HG02973 (cell line): ENCODE results near the gene ADAMTS16.
"Not testable (repeated sequence)": the region's sequence is repeated elsewhere in the genome, so short reads cannot be mapped to it uniquely, and the experiment has no call there.

Source experiments
- ATAC-seq: cut with Tn5 transposase; IDR thresholded peaks from one replicate; pipeline ENCODE4 v1.9.1; 2021; ENCODE audit warnings: moderate library complexity; ENCODE audit not compliant: unreplicated experiment

Gene ADAMTS16, protein sequence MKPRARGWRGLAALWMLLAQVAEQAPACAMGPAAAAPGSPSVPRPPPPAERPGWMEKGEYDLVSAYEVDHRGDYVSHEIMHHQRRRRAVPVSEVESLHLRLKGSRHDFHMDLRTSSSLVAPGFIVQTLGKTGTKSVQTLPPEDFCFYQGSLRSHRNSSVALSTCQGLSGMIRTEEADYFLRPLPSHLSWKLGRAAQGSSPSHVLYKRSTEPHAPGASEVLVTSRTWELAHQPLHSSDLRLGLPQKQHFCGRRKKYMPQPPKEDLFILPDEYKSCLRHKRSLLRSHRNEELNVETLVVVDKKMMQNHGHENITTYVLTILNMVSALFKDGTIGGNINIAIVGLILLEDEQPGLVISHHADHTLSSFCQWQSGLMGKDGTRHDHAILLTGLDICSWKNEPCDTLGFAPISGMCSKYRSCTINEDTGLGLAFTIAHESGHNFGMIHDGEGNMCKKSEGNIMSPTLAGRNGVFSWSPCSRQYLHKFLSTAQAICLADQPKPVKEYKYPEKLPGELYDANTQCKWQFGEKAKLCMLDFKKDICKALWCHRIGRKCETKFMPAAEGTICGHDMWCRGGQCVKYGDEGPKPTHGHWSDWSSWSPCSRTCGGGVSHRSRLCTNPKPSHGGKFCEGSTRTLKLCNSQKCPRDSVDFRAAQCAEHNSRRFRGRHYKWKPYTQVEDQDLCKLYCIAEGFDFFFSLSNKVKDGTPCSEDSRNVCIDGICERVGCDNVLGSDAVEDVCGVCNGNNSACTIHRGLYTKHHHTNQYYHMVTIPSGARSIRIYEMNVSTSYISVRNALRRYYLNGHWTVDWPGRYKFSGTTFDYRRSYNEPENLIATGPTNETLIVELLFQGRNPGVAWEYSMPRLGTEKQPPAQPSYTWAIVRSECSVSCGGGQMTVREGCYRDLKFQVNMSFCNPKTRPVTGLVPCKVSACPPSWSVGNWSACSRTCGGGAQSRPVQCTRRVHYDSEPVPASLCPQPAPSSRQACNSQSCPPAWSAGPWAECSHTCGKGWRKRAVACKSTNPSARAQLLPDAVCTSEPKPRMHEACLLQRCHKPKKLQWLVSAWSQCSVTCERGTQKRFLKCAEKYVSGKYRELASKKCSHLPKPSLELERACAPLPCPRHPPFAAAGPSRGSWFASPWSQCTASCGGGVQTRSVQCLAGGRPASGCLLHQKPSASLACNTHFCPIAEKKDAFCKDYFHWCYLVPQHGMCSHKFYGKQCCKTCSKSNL

DNA sequence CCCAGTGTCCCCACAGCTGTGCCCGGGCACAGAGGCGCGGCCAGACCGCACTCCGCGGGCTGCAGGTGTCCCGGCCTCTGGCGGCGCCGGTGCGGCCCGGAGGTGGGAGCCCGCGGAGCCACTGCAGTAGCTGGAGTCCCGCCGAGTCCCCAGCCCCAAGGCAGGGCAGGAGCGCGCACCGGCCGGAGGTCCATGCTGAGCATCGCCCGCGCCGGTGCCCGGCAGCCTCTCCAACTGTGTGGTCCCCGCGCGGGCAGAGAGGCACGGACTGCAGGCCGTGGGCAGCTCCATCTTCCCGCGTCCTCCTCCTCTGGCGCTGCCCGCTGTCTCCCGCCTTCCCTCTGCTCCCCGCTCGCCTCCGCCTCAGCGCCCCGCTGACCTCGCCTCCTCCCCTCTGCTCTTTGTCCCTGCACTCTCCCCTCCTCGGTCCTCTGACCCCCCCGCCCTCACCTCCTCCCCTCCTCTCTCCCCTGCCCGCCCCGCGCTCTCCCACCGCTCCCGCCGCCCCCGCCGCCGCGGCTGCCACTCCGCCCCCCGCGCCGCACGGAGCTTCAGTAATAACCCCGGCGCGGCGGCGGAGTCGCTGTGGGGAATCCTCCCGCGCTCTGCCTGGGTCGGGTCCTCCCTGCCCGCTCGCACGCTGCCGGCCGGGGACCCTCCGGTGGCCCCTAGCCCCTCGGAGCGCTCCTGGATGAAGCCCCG lies at the start of gene ADAMTS16:
TSS of gene ADAMTS16 (plus strand) at position 554 of the 702 bp plus-strand sequence. CDS start at position 692, 138 bp downstream.
- no peak for ATAC-seq

- ATAC-seq, result no peak
These were observed 48.0 kb upstream of the ADAMTS16 start for GRCh38 chr5:5092149-5092548.

GRCh38 chr5:5100635-5101034 lies 39.5 kb upstream of the ADAMTS16 start:
- ATAC-seq, result no peak

DNA sequence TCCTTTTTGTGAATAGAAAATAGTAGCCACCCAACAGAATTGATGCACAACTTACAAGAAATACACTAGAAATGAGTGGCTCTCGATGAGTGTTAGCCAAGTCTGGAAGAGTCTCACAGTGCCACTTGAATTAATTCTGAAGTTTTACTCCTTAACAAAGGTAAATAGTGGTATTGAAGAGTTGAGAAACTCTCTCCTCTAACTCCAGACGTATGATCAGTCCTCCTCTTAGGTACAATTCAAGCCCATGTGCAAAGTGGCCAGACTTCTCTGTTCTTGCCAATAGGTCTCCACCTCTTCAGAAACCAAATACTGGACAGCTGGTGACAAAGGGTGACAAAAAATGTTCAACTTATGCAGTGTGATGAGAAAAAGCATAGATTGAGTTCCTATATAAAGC lies 38.5 kb upstream of the ADAMTS16 start:
- no peak for ATAC-seq

DNA sequence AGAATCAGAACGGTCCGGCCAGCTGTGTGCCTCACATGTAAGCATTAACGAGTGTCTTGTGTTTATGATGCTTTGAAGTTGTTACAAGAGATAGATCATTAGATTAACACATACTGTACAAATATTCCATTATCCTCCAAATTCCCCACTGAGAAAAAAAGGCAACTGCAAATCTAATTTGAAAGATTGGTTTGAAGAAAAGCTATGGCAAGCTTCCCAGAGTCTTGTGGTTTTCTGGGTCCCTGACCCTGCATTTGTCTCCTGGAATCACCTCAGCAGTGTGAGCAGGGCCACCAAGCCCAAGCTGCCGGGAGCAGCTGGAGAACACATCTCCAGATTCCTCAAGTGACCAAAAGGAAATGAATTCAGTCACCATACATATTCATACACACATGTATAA lies 36.9 kb upstream of the ADAMTS16 start:
- no peak for ATAC-seq

DNA sequence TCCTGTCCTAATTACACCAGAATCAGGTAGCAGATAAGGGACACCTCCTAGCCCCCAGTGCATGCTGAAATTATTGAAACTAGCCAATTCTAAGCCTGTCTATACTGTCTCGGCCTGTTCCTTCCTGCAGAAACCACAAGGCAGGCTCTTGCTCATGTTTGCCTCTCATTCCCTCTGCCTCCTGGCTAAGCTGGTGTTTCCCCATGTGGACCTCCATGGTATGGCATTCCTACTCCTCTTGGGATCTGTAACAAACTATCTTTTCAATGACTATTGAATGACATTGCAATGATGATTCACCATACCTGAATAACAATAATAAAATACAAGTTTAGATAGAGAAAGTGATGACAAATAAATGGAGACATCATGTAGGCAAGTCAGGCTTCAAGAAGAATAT lies 35.6 kb upstream of the ADAMTS16 start:
- no peak for ATAC-seq

- no peak for ATAC-seq
These were observed 34.6 kb upstream of the ADAMTS16 start for GRCh38 chr5:5105531-5105930.

DNA sequence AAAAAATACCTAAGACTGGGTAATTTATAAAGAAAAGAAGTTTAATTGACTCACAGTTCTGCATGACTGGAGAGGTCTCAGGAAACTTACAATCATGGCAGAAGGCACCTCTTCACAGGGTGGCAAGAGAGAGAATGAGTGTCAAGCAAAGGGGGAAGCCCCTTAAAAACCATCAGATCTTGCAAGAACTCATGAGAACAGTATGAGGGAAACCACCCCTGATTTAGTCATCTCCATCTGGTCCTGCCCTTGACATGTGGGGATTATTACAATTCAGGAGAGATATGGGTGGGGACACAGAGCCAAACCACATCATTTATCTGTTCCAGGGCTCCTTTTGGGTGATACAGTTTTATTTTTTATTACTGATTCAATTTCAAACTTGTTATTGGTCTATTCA lies 23.2 kb upstream of the ADAMTS16 start:
- ATAC-seq, result no peak

GRCh38 chr5:5122776-5123175 lies 17.4 kb upstream of the ADAMTS16 start:
- ATAC-seq, result no peak

DNA sequence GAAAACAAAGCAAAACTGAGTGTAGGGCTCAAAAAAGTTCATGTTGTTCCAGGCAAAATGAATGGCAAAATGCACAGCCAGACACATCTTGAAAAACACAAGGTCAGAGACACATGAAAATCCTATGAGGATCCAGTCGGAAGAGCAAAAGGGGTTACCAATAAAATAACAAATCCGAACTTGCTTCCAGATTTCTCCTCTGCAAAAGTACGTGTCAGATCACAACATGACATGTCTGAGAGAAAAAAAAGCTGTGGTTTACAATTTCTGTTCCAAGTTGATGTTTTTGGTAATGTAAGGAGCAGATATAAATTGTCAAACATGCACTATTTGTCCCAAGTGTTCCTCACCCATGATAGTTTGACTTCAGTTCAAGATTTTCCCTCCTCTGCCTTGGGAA lies 15.9 kb upstream of the ADAMTS16 start:
- ATAC-seq, result no peak

DNA sequence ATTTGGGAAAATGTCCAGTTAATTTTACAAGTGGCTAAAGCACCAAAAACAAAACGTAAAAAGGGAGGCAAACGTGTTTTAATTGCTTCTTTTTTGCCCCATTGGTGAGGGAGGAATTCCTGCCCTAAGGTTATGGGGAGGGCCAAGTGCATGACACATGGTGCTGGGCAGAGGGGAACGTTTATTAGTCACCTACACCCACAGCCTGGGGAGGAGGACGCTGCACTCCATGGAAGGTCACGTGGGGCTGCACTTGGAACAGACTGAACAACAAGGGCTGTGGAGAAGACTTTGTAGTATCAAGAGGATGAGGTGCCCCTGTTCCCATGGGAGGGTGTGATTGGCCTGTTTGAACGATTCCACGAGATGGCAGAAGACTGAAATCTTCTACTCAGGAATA lies 13.7 kb upstream of the ADAMTS16 start:
- ATAC-seq, result no peak

DNA sequence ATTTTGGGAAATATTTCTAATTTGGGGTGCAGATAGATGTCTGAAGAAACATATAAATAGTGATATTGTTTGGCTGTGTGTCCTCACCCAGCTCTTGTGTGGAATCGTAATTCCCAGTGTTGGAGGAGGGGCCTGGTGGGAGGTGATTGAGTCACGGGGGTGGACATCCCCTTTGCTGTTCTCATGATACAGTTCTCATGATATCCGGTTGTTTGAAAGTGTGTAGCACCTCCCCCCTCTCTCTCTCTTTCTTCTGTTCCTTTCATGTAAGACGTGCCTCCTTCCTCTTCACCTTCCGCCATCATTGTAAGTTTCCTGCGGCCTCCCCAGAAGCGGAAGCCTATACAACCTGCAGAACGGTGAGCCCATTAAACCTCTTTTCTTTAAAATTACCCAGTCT lies 11.4 kb upstream of the ADAMTS16 start:
- ATAC-seq, result no peak

GRCh38 chr5:5132234-5132633 lies 7.9 kb upstream of the ADAMTS16 start:
- ATAC-seq, result no peak

DNA sequence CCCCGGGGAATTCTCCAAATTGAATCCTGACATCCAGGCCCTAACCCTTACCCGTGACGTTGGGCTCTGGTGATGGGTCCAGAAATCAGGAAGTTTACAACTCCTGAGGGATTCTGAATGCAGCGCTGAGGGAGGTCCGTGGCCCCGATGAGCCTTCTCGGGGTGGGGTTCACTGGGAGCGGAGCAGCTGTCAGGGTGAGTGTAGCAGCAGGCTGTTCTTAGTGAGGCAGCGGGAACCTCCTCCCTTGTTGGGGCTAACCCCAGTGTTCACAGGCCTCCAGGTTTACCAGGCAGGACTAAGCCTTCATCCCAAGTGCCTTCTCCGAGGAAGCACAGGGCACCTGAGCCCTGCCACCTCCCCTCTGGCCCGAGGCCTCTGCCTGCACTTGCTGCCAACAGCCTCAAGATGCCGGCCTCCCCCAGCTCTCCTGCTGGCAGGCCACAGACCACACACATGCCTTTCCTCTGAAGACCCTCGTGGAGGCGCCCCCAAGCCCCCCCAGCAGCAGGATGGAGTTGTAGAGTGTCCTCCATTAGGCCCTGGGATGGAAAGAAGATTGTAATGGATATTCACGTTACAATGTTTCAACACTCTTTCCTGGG lies 7.3 kb upstream of the ADAMTS16 start:
- no peak for ATAC-seq

GRCh38 chr5:5134107-5134506 lies 6.0 kb upstream of the ADAMTS16 start:
- no peak for ATAC-seq

DNA sequence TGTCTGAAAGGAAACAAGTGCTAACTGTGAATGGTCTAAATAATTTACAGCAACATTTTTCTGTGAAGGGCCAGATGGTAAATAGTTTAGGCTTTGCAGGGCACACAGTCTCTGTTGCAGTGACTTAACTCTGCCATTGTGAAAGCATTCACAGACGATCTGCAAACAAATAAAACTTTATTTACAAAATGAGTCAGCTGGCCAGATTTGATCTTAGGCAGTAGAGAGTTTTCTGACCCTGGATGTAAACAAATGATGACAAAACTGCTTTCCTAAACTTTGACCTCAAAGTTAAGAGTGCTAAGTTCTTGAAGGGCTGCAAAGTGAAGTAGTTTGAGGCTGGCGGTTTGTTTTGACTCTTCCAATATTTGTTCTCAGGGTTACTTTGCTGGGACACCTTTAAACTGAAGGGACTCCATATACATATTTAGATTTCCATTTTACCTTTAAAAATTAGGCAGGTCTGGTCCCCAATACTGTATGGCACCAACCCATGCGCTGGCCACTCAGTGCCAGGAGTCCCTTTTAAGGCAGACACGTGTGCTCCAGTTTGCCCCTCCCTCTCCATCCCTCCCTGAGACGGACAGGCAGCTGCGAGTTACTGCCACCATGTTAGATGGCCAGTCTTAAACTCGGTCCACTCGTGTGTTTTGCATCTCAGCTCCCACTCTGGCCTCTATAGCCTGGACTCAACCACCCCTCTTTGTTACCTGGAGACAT lies 4.0 kb upstream of the ADAMTS16 start:
- ATAC-seq, result no peak

DNA sequence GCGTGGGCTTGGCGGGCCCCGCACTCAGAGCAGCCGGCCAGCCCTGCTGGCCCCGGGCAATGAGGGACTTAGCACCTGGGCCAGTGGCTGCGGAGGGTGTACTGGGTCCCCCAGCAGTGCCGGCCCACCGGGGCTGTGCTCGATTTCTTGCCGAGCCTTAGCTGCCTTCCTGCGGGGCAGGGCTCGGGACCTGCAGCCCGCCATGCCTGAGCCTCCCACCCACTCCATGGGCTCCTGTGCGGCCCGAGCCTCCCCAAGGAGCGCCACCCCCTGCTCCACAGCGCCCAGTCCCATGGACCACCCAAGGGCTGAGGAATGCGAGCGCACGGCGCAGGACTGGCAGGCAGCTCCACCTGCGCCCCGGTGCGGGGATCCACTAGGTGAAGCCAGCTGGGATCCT lies 2.3 kb upstream of the ADAMTS16 start:
- not testable (repeated sequence) for ATAC-seq

GRCh38 chr5:5139336-5139776 lies 774 bp upstream of the ADAMTS16 start:
- ATAC-seq, result no peak

GRCh38 chr5:5140479-5141338 lies 579 bp downstream of the ADAMTS16 start:
- no peak for ATAC-seq
